ENCODE measurements around the gene PRIMA1. TPM values are rescaled to one million over a fixed set of nuclear protein-coding genes. Genes with fewer than 3 reads are reported as not detected.

The PRIMA1 gene
- total and polyA plus RNA-seq, 4 donors: 0.22 to 0.78 (median 0.53) TPM

- Histone ChIP-seq H3K27me3 (ENCODE audit: control insufficient read depth in 3 of 3, insufficient read depth in 3 of 3, low read length in 2 of 3) (no peaks in the 10 kb centered on the region), H3K9ac (ENCODE audit: insufficient read depth in 1 of 2, low read length in 2 of 2) (no peak overlapping the region), H3K4me1 (ENCODE audit: control insufficient read depth in 5 of 5, insufficient read depth in 5 of 5, low read length in 5 of 5) (no peaks in the 10 kb centered on the region), H3K4me3 (no peak overlapping the region), H3K27ac (ENCODE audit: low read depth in 1 of 2, low read length in 1 of 2) (no peak overlapping the region), H3K9me3 (ENCODE audit: control insufficient read depth in 4 of 4, insufficient read depth in 3 of 4, low read length in 3 of 4) (no peaks in the 10 kb centered on the region), H3K36me3 (ENCODE audit: control insufficient read depth in 4 of 4, insufficient read depth in 4 of 4, low read length in 4 of 4) (no peaks in the 10 kb centered on the region)
- no peak for ATAC-seq (ENCODE audit: insufficient read depth, low FRiP score)
- TF ChIP-seq CTCF (IDR thresholded peaks at IDR 0.05; ENCODE audit: control extremely low read depth, extremely low read depth): no peak
- DNase-seq: no peak
- 65 to 75% methylated on average over 9 of the region's 9 CpGs for WGBS, 2 donors
These were observed 76.0 kb downstream of the PRIMA1 start for GRCh38 chr14:93712079-93712837.

GRCh38 chr14:93709249-93709648, 79.0 kb downstream of the PRIMA1 start:
- Histone ChIP-seq H3K9ac (ENCODE audit: insufficient read depth in 1 of 2, low read length in 2 of 2) (no peak overlapping the region), H3K27ac (ENCODE audit: low read depth in 1 of 2, low read length in 1 of 2) (no peak overlapping the region), H3K27me3 (ENCODE audit: control insufficient read depth in 3 of 3, insufficient read depth in 3 of 3, low read length in 2 of 3) (no peaks in the 10 kb centered on the region), H3K36me3 (ENCODE audit: control insufficient read depth in 4 of 4, insufficient read depth in 4 of 4, low read length in 4 of 4) (no peaks in the 10 kb centered on the region), H3K4me1 (ENCODE audit: control insufficient read depth in 5 of 5, insufficient read depth in 5 of 5, low read length in 5 of 5) (no peaks in the 10 kb centered on the region), H3K9me3 (ENCODE audit: control insufficient read depth in 4 of 4, insufficient read depth in 3 of 4, low read length in 3 of 4) (no peaks in the 10 kb centered on the region), H3K4me3 (no peak overlapping the region)
- TF ChIP-seq CTCF (IDR thresholded peaks at IDR 0.05; ENCODE audit: control extremely low read depth, extremely low read depth): no peak
- DNase-seq (no peak), ATAC-seq (ENCODE audit: insufficient read depth, low FRiP score) (no peak)
- WGBS, 2 donors: 84 to 86% methylated on average over 4 of the region's 4 CpGs

- Histone ChIP-seq H3K4me1 (ENCODE audit: control insufficient read depth in 5 of 5, insufficient read depth in 5 of 5, low read length in 5 of 5) (no peaks in the 10 kb centered on the region), H3K27me3 (ENCODE audit: control insufficient read depth in 3 of 3, insufficient read depth in 3 of 3, low read length in 2 of 3) (no peaks in the 10 kb centered on the region)
- WGBS, 2 donors: 85 to 87% methylated on average over 5 of the region's 5 CpGs
These were observed 79.5 kb downstream of the PRIMA1 start for GRCh38 chr14:93708800-93709199.

More at GRCh38 chr14:93708800-93709199, 79.5 kb downstream of the PRIMA1 start:
- Histone ChIP-seq H3K4me3 (no peak overlapping the region), H3K9ac (ENCODE audit: insufficient read depth in 1 of 2, low read length in 2 of 2) (no peak overlapping the region), H3K27ac (ENCODE audit: low read depth in 1 of 2, low read length in 1 of 2) (no peak overlapping the region), H3K9me3 (ENCODE audit: control insufficient read depth in 4 of 4, insufficient read depth in 3 of 4, low read length in 3 of 4) (no peaks in the 10 kb centered on the region), H3K36me3 (ENCODE audit: control insufficient read depth in 4 of 4, insufficient read depth in 4 of 4, low read length in 4 of 4) (no peaks in the 10 kb centered on the region)
- ATAC-seq (ENCODE audit: insufficient read depth, low FRiP score): no peak
- TF ChIP-seq CTCF (IDR thresholded peaks at IDR 0.05; ENCODE audit: control extremely low read depth, extremely low read depth): no peak
- DNase-seq: no peak

Data from lung (tissue), 12 donors.